HAP-1 (cell line): ENCODE measurements around the gene SACM1L.

ENCODE experiments used
- DNase-seq, 2 experiments: peaks; one replicate each; pipeline ENCODE4 v3.0.0-alpha.2; 2016 to 2020; ENCODE audit warnings: low spot score in 2 of 2
- H3K27me3 ChIP-seq: fragments of 250-450 bp; sonication (Bioruptor Pico); 2 replicates; pipeline ENCODE4 v1.5.1; 2020; ENCODE audit warnings: low read depth, mild to moderate bottlenecking, moderate library complexity
- H3K36me3 ChIP-seq: fragments of 250-450 bp; sonication (Bioruptor Pico); replicated peaks from 2 replicates; pipeline ENCODE4 v1.5.1; 2020; ENCODE audit warnings: mild to moderate bottlenecking
- H3K4me1 ChIP-seq: fragments of 250-450 bp; sonication (Bioruptor Pico); 2 replicates; pipeline ENCODE4 v1.5.1; 2020; ENCODE audit warnings: mild to moderate bottlenecking
- H3K4me3 ChIP-seq: fragments of 250-450 bp; sonication (Bioruptor Pico); 2 replicates; pipeline ENCODE4 v1.5.1; 2020; ENCODE audit warnings: mild to moderate bottlenecking, moderate library complexity
- H3K9me3 ChIP-seq: fragments of 250-450 bp; sonication (Bioruptor Pico); 2 replicates; pipeline ENCODE4 v1.5.1; 2020; ENCODE audit warnings: mild to moderate bottlenecking, moderate library complexity
- in situ Hi-C: fragments of 300-500 bp; cut with MboI; formaldehyde crosslinking; loops from 3 replicates; pipeline ENCODE4 v1.14.3; 2020; ENCODE audit warnings: low sequenced_read_pairs, inconsistent platforms, mixed read lengths

Gene SACM1L

DNA sequence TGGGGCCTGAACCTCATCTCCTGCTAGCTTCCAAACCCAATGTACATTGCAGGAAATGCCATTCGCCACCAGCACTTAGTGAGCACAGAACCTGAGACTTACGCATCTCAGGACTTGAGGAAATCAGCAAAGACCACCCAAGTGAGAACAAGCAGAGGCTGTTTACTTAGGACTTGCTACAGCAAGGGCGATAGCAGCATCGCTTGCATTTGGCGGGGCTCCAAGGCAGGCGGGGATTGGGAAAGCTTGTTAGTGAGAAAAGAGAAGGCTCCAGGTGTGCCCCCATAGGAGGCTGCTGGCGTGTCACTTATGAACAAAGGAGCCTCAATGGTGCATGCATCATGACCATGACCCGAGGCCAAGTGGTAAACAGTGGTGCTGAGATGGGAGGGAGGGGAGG lies 87.4 kb downstream of the SACM1L start:
- Histone ChIP-seq H3K4me3 (no peak overlapping the region), H3K9me3 (no peaks in the 10 kb centered on the region), H3K27me3 (no peaks in the 10 kb centered on the region; the same call in 1 of the 2 replicates), H3K4me1 (no peaks in the 10 kb centered on the region), H3K36me3 (no peaks in the 10 kb centered on the region)
- no peak for DNase-seq
- in situ Hi-C loops: no loop called here

GRCh38 chr3:45777111-45777745 lies 88.0 kb downstream of the SACM1L start:
- Histone ChIP-seq H3K9me3 (no peaks in the 10 kb centered on the region), H3K27me3 (no peaks in the 10 kb centered on the region; the same call in 1 of the 2 replicates), H3K4me3 (no peak overlapping the region), H3K4me1 (no peaks in the 10 kb centered on the region), H3K36me3 (no peaks in the 10 kb centered on the region)
- DNase-seq: no peak
- in situ Hi-C loops: no loop called here

GRCh38 chr3:45777746-45778386 lies 88.7 kb downstream of the SACM1L start:
- in situ Hi-C loops: no loop called here
- no peaks in the 10 kb centered on the region; the same call in none of the 2 replicates for H3K27me3 ChIP-seq

DNA sequence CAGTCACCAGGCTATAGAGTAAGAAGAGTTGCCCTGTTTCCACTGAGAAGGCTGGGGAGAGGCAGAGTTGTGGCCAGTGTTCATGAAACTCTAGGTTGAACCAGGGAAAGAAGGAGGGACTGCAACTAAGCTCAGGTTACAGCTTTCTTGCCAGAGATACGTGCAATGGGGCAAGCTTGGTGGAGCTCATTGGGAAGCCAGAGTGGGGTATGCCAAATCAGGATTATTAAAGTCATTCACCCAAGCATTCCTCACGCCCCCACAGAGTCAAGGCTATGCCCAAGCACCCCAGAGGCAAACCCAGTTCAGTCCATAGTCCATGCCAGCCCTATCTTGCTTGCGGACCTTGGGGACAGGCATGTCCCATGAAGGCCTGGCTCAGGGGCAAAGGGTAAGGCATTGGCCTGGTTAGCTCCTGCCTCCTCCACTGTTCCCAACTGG lies 89.6 kb downstream of the SACM1L start:
- in situ Hi-C loops: no loop called here
- no peaks in the 10 kb centered on the region for H3K36me3 ChIP-seq
- no peaks in the 10 kb centered on the region for H3K9me3 ChIP-seq
- no peaks in the 10 kb centered on the region for H3K4me1 ChIP-seq
- no peak overlapping the region for H3K4me3 ChIP-seq
- DNase-seq: no peak
- H3K27me3 ChIP-seq: no peaks in the 10 kb centered on the region; the same call in none of the 2 replicates

More at GRCh38 chr3:45777746-45778386, 88.7 kb downstream of the SACM1L start:
- no peak for DNase-seq
- H3K4me3 ChIP-seq: no peak overlapping the region
- H3K4me1 ChIP-seq: no peaks in the 10 kb centered on the region
- no peaks in the 10 kb centered on the region for H3K9me3 ChIP-seq
- H3K36me3 ChIP-seq: no peaks in the 10 kb centered on the region

GRCh38 chr3:45779746-45780735 lies 90.8 kb downstream of the SACM1L start:
- in situ Hi-C loops: no loop called here
- no peak for DNase-seq
- H3K4me3 ChIP-seq: no peak overlapping the region
- no peaks in the 10 kb centered on the region; the same call in none of the 2 replicates for H3K27me3 ChIP-seq
- no peaks in the 10 kb centered on the region for H3K36me3 ChIP-seq
- H3K9me3 ChIP-seq: peaks cover 3% of the 10 kb centered on the region; the same call in 1 of the 2 replicates
- no peaks in the 10 kb centered on the region for H3K4me1 ChIP-seq

- in situ Hi-C loops: no loop called here
- H3K27me3 ChIP-seq: no peaks in the 10 kb centered on the region; the same call in none of the 2 replicates
- H3K9me3 ChIP-seq: peaks cover 3% of the 10 kb centered on the region; the same call in 1 of the 2 replicates
- H3K36me3 ChIP-seq: no peaks in the 10 kb centered on the region
- no peak overlapping the region for H3K4me3 ChIP-seq
- no peak for DNase-seq
- no peaks in the 10 kb centered on the region for H3K4me1 ChIP-seq
Observed at GRCh38 chr3:45781271-45781670, 92.1 kb downstream of the SACM1L start.

DNA sequence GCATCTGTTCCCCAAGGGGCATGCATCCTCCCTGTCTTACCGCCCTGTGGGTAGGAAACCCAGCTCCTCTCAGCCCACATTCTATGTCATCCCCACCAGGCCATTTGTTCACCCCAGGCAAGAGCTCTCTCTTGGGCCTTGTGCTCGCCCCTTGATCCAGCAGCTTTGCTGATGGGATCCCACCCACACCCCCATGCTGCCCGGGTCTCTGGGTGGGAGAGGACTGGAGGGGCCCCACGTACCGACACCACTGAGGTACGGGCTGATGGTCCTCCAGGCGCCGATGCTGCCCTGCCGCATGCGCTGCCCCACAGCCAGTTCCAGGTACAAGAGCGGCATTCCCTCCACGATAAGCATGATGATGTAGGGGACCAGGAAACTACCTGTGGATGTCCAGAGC lies 92.6 kb downstream of the SACM1L start:
- in situ Hi-C loops: no loop called here
- no peaks in the 10 kb centered on the region for H3K36me3 ChIP-seq
- H3K9me3 ChIP-seq: peaks cover 3% of the 10 kb centered on the region; the same call in 1 of the 2 replicates
- H3K4me1 ChIP-seq: no peaks in the 10 kb centered on the region
- H3K27me3 ChIP-seq: no peaks in the 10 kb centered on the region; the same call in 1 of the 2 replicates
- H3K4me3 ChIP-seq: no peak overlapping the region
- no peak for DNase-seq

GRCh38 chr3:45782381-45782780 lies 93.2 kb downstream of the SACM1L start:
- in situ Hi-C loops: no loop called here
- Histone ChIP-seq H3K36me3 (no peaks in the 10 kb centered on the region), H3K9me3 (peaks cover 3% of the 10 kb centered on the region; the same call in 1 of the 2 replicates), H3K4me3 (no peak overlapping the region), H3K4me1 (no peaks in the 10 kb centered on the region), H3K27me3 (no peaks in the 10 kb centered on the region; the same call in 1 of the 2 replicates)
- no peak for DNase-seq

GRCh38 chr3:45783667-45784066 lies 94.5 kb downstream of the SACM1L start:
- peaks cover 3% of the 10 kb centered on the region; the same call in 1 of the 2 replicates for H3K9me3 ChIP-seq
- in situ Hi-C loops: no loop called here
- DNase-seq: no peak
- no peaks in the 10 kb centered on the region for H3K4me1 ChIP-seq
- no peak overlapping the region for H3K4me3 ChIP-seq
- H3K36me3 ChIP-seq: no peaks in the 10 kb centered on the region
- no peaks in the 10 kb centered on the region; the same call in 1 of the 2 replicates for H3K27me3 ChIP-seq

GRCh38 chr3:45785605-45786150 lies 96.5 kb downstream of the SACM1L start:
- no peaks in the 10 kb centered on the region; the same call in 1 of the 2 replicates for H3K27me3 ChIP-seq
- in situ Hi-C loops: no loop called here
- no peaks in the 10 kb centered on the region for H3K4me1 ChIP-seq
- H3K4me3 ChIP-seq: no peak overlapping the region
- peaks cover 3% of the 10 kb centered on the region; the same call in 1 of the 2 replicates for H3K9me3 ChIP-seq
- H3K36me3 ChIP-seq: no peaks in the 10 kb centered on the region
- no peak for DNase-seq

DNA sequence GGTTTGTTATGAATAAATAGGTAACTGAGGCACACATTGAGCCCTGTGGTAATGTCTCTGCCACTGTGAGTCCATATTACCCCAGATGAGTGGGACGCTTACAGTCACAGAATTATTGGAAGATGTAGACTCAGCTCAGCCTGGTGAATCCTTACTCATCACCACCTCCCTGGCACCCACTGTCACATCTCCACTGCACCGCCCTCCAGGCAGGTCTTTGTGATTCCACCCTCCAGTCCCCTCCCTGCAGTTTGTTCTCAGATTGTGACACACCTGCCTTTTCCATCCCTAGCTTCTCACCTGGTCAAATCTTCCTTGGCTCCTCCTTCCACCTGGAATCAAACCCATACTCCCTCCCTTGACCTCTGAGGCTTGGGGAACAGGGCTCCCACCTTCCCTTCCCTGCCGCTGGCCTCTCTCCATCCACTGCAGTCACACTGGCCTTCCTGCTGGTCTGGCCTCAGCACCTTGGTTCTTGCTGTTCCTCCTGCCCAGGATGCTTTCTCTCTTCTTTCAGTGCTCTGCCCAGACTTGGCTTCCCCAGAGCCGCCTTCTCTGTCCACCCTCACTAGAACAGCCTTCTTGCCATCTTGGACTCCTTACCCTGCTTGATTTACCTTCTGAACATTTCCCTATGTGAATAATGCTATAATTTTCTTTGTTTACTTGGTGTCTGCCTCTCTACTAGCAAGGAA lies 97.8 kb downstream of the SACM1L start:
- no peak overlapping the region for H3K4me3 ChIP-seq
- in situ Hi-C loops: no loop called here
- no peak for DNase-seq

DNA sequence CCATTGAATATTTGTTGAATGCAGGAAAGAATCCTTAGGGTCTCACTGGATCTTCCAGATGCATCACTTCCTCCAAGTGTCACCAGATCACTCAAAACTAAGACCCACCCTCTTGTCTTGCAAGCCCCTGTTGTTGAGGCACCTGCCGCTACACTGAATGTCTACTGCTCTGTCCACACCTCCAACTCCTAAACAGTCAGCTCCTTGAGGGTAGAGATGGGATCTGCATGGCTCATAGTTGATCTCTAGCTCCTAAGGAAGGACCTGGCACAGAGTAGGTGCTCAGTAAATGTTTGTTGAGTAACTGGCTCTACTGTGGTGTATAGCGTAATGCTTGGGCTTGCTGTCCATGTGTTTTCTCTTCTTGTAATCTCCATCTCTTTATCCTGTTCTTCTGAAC lies 98.4 kb downstream of the SACM1L start:
- in situ Hi-C loops: no loop called here
- DNase-seq: no peak
- H3K36me3 ChIP-seq: no peaks in the 10 kb centered on the region
- no peaks in the 10 kb centered on the region for H3K4me1 ChIP-seq
- no peak overlapping the region for H3K4me3 ChIP-seq
- no peaks in the 10 kb centered on the region; the same call in 1 of the 2 replicates for H3K27me3 ChIP-seq
- peaks cover 3% of the 10 kb centered on the region; the same call in 1 of the 2 replicates for H3K9me3 ChIP-seq

More for the DNA sequence above, 97.8 kb downstream of the SACM1L start:
- no peaks in the 10 kb centered on the region for H3K4me1 ChIP-seq
- H3K36me3 ChIP-seq: no peaks in the 10 kb centered on the region
- H3K27me3 ChIP-seq: no peaks in the 10 kb centered on the region; the same call in 1 of the 2 replicates
- H3K9me3 ChIP-seq: peaks cover 3% of the 10 kb centered on the region; the same call in 1 of the 2 replicates
